Fibroblast of lung (primary cell): ENCODE data around the gene TIMM21.

Experiments
- EZH2 ChIP-seq: IDR thresholded peaks from 2 replicates; pipeline ENCODE4 v1.5.1; 2012; ENCODE audit warnings: low read length, control low read depth, mild to moderate bottlenecking; ENCODE audit errors: missing control alignments
- TF ChIP-seq, protein P1 (sequence below), 2 donors: IDR thresholded peaks in 1 of 2; conservative IDR thresholded peaks in 1 of 2; 1 replicate in 1 of 2; 2 replicates in 1 of 2; pipeline ENCODE4 v1.5.1; 2011 to 2012; ENCODE audit warnings: low read length in 2 of 2, control low read depth in 1 of 2, inconsistent platforms in 1 of 2, low read depth in 1 of 2, mild to moderate bottlenecking in 1 of 2

DNA sequence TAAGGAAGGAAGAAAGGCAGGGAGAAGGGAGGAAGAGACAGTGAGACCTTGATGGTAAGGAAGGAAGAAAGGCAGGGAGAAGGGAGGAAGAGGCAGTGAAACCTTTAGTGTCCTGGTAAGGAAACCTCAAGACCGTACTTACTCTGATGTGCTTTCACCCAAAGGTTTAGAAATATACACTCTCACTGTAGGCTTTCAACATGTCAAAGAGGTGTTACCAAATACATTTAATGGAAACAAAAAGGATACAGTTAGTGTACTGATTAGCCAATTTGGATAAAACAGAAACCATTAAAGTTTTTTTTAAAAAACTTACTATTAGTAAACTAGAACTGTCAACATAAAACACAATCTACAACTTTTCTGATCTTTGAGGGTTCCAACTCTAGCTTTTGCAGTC lies 7.7 kb upstream of the TIMM21 start:
- TF ChIP-seq, protein P1, sequence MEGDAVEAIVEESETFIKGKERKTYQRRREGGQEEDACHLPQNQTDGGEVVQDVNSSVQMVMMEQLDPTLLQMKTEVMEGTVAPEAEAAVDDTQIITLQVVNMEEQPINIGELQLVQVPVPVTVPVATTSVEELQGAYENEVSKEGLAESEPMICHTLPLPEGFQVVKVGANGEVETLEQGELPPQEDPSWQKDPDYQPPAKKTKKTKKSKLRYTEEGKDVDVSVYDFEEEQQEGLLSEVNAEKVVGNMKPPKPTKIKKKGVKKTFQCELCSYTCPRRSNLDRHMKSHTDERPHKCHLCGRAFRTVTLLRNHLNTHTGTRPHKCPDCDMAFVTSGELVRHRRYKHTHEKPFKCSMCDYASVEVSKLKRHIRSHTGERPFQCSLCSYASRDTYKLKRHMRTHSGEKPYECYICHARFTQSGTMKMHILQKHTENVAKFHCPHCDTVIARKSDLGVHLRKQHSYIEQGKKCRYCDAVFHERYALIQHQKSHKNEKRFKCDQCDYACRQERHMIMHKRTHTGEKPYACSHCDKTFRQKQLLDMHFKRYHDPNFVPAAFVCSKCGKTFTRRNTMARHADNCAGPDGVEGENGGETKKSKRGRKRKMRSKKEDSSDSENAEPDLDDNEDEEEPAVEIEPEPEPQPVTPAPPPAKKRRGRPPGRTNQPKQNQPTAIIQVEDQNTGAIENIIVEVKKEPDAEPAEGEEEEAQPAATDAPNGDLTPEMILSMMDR (conservative IDR thresholded peaks at IDR 0.05 in 1 of 2, IDR thresholded peaks at IDR 0.05 in 1 of 2; ENCODE audit: low read depth in 1 of 2, low read length in 2 of 2), result no peak
- no peak for TF ChIP-seq EZH2
